ENCODE measurements around the gene XRCC1.
A peak's percentile ranks its signal among the peaks of the same experiment; 100 is the strongest.
"Not testable (repeated sequence)": the region's sequence is repeated elsewhere in the genome, so short reads cannot be mapped to it uniquely, and the experiment has no call there.

XRCC1 gene

GRCh38 chr19:43600326-43600725 lies 25.0 kb upstream of the XRCC1 start:
- not testable (repeated sequence) for DNase-seq (ENCODE audit: low read depth in 2 of 2)

GRCh38 chr19:43599635-43600295 lies 24.4 kb upstream of the XRCC1 start:
- no peak for DNase-seq (ENCODE audit: low read depth in 2 of 2)

- DNase-seq (ENCODE audit: low read depth in 2 of 2) = no peak
These were observed 23.3 kb upstream of the XRCC1 start for GRCh38 chr19:43598445-43599240.

DNA sequence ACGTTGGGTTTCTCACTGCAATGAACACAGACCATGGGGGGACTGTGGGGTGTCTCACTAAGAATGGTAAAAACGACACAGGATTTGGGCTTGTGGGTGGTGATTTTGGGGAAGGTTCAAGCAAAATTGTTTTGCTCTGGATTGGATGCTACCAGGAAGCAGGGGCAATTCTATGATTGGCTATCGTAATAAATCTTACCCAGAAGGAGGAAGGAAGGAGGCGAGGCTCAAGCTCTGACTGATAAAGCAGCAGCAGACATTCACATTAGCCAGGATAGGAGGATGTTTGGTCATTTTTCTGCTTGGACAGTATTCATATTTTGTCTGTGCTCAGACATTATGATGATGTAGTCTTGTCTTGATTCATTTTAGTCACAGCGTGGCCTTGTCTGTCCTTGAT lies 22.5 kb upstream of the XRCC1 start:
- no peak for DNase-seq (ENCODE audit: low read depth in 2 of 2)

GRCh38 chr19:43596842-43597461 lies 21.6 kb upstream of the XRCC1 start:
- no peak for DNase-seq (ENCODE audit: low read depth in 2 of 2)

DNA sequence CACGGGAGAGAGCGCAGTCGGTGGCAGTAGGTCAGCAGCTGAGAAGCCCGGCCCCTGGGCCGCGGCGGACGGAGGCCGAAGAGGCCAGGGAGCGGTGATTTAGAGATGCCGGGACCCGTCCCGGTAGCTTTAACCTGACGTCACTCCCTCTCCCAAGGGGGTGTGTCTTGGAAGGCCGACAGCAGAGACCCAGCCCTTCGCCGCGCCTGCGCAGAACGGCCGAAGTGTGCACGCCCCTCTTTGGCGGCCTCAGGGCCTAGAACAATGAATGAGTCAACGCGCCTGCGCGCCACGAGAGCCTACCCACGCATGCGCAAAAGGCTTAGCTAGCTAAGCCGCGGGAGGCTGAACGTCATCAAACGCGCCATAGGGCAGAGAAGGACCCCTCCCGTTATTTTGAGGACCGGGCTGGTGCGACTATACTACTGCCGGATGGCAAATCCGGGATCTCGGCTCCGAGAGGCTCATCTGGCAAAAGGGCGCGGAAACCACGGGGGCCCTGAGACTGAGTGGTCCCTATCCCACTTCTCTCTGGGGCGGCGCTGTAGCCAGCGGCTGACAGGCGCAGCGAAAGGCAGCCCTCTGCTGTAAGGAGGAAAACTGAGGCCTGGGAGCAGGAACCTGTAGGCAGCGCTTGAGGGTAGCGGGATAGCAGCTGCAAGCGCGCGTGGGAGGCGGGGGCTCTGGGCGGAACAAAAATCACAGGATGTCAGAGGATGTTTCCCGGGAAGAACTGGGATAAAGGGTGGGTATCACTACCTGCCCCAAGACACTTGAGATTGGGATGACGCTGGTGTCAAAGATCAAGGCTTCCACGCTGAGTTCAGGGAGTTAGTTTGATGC lies 20.9 kb upstream of the XRCC1 start, which contains the start of the genes IRGQ and ZNF576:
IRGQ (minus strand) TSS at position 136 of the 843 bp plus-strand sequence. CDS start 796 bp downstream, outside the sequence.
ZNF576 (plus strand) TSS at position 597 of the 843 bp plus-strand sequence. CDS start 514 bp downstream, outside the sequence.
- DNase-seq (ENCODE audit: low read depth in 2 of 2) = peak; percentile 99

DNA sequence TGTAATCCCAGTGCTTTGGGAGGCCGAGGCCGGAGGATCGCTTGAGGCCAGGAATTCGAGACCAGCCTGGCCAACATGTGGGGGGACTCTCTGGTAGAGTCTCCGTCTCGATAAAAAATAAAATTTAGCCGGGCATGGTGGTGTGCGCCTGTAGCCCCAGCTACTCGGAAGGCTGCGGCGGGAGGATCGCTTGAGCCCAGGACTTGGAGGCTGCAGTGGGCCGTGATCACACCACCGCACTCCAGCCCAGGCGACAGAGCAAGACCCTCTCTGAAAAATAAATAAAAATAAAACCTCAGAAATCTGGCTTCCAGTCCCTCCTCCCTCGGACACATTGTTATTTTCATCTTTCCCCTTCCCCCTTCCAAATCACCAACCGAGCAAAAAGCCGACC lies 20.3 kb upstream of the XRCC1 start:
- DNase-seq (ENCODE audit: low read depth in 2 of 2) = no peak

DNA sequence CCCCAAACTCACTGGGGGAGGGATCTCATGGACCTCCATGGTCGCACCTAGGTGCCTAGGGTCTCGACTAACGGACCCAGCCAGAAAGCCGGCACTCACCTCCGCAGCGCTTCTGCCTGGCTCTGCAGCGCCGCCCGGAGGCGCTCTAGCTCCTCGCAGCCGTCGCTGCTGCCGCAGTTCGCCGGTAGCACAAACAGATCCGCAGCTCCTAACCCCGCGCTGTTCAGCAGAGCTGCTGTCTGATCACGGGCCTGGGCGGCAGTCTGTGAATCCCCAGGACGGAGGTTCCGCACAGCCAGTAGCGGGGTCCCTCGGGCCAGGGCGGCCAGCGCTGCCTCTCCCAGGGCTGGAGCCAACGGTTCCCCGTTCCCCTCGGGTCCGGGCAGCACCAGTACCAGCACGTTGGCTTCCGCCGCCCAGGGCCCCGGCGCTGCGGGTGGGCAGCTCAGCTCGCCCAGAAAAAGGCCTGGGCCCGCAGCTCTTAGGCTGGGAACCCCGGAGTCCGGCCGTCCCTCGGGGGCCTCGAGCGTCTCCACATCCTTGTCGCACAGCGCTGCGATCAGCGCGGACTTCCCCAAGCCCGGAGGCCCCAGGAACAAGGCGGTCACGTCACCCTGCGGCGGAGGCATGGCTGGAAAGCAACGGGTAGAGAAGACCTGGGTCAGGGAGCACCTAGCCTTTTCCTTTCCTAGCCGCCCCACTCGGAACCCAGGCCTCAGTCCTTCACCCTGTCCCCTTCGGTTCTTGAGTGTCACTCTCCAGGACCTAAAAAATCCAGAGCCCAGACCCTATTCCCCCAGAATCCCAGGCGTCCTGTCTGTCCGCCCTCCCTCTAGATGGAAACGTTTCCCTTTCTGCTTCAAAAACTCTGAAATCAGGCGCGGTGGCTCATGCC lies 19.6 kb upstream of the XRCC1 start:
- peak; percentile 23 to 39 for DNase-seq (ENCODE audit: low read depth in 2 of 2)

DNA sequence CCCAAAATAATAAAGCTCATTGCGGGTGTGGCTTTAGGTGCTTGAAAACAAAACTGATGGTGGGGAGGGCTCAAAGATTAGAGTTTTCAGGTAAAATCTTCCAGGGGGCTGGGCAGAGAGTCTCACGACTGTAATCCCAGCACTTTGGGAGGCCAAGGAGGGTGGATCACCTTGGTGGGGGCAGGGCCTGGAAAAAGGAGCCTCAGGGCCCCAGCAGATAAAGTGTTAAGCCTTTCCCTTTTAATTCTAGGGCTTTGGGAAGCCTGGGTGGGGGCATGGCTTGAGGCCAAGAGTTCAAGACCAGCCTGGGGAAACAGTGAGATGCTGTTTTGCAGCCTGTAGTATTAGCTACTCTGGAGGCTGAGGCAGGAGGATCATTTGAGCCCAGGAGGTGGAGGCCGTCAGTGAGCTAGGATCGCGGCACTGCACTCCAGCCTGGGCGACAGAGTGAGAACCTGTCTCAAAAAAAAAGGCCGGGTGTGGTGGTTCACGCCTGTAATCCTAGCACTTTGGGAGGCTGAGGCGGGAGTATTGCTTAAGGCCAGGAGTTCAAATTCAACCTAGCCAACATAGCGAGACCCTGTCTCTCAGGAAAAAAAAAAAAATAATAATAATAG lies 18.9 kb upstream of the XRCC1 start:
- no peak for DNase-seq (ENCODE audit: low read depth in 2 of 2)

GRCh38 chr19:43592800-43593350 lies 17.5 kb upstream of the XRCC1 start:
- DNase-seq (ENCODE audit: low read depth in 2 of 2) = no peak

- no peak for DNase-seq (ENCODE audit: low read depth in 2 of 2)
These were observed 16.8 kb upstream of the XRCC1 start for GRCh38 chr19:43591904-43592772.

GRCh38 chr19:43589678-43590077 lies 14.4 kb upstream of the XRCC1 start:
- no peak for DNase-seq (ENCODE audit: low read depth in 2 of 2)

GRCh38 chr19:43589277-43589676 lies 13.9 kb upstream of the XRCC1 start:
- DNase-seq (ENCODE audit: low read depth in 2 of 2) = no peak

- DNase-seq (ENCODE audit: low read depth in 2 of 2) = not testable (repeated sequence)
These were observed 11.7 kb upstream of the XRCC1 start for GRCh38 chr19:43587029-43587428.

DNA sequence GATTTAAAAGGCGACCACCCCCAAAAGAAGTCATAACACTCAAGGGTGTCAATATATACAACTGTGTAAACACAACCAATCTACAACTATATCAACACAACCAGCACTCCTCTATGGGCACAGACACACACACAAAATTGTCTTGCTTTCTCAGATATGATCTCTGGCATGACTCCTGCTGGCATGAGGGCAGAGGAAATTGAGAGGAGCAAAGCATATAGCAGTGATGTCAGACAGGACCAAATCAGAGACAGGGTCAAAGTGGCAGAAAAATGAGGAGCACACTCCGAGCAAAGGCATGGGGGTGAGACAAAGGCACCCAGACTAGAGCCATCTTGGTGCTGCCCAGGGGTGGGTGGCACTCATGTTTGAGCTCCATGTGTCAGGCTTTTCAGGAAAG lies 11.0 kb upstream of the XRCC1 start:
- DNase-seq (ENCODE audit: low read depth in 2 of 2) = no peak

DNA sequence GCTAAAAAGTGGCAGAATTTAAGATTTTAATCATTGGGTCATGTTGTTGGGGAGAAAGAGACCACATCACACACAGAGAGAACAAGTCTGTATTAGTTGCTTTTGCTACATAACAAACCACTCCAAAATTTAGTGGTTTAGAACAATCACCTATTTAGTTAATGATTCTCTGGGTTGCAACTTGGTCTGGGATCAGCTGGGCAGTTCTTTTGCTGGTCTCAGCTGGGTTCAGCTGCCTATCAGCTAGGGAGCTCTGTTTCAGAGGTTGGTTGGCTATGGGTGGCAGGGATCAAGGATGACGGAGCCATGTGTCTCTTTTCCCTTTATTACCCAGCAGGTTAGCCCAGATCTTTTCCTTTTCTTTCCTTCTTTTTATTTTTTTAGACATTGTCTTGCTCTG lies 9.2 kb upstream of the XRCC1 start:
- DNase-seq (ENCODE audit: low read depth in 2 of 2) = no peak

- no peak for DNase-seq (ENCODE audit: low read depth in 2 of 2)
These were observed 7.2 kb upstream of the XRCC1 start for GRCh38 chr19:43582495-43582894.

GRCh38 chr19:43581467-43581866 lies 6.1 kb upstream of the XRCC1 start:
- DNase-seq (ENCODE audit: low read depth in 2 of 2) = no peak

GRCh38 chr19:43578787-43579186 lies 3.5 kb upstream of the XRCC1 start:
- DNase-seq (ENCODE audit: low read depth in 2 of 2) = no peak

Data from stimulated activated CD4-positive, alpha-beta T cell treated with anti-CD3 and anti-CD28 coated beads, Interleukin-1b, Interleukin-23, amount 100 ng/mL, for 1 hour (primary cell).